ENCODE results near the gene RNF41.
A peak's percentile ranks its signal among the peaks of the same experiment; 100 is the strongest.

The RNF41 gene

DNA sequence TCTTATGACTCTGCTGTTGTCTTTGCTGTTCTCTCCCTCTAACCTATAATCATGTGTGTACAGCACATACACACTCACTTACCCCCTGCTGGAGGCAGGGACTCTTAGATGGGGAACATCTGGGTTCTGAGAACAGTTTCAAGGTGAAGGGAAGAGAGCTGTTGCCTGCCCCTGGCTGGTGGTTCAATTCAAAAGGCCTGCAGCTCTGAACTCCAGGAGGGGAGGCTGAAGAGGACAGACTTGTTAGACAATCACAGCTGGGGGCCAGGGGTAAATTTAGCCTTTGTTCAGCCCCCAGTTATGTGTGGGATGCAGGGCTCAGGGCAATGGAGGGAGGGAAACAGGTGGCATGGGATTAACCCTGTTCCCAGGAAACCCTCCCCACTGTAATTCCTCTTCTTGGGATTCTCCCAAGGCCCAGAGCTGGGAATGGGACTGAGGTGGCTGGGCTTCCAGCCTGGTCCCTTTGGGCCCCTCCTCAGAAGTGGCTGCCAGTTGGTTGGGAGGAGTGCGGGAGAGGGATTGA, 67.4 kb downstream of the RNF41 start:
- Histone ChIP-seq H3K27me3 (replicated peaks) (no peaks in the 10 kb centered on the region), H3K36me3 (replicated peaks) (peaks cover 5% of the 10 kb centered on the region), H3K27ac (no peak overlapping the region), H3K4me3 (ENCODE audit: low read depth, low read length) (no peak overlapping the region)
- TF ChIP-seq, protein P1, sequence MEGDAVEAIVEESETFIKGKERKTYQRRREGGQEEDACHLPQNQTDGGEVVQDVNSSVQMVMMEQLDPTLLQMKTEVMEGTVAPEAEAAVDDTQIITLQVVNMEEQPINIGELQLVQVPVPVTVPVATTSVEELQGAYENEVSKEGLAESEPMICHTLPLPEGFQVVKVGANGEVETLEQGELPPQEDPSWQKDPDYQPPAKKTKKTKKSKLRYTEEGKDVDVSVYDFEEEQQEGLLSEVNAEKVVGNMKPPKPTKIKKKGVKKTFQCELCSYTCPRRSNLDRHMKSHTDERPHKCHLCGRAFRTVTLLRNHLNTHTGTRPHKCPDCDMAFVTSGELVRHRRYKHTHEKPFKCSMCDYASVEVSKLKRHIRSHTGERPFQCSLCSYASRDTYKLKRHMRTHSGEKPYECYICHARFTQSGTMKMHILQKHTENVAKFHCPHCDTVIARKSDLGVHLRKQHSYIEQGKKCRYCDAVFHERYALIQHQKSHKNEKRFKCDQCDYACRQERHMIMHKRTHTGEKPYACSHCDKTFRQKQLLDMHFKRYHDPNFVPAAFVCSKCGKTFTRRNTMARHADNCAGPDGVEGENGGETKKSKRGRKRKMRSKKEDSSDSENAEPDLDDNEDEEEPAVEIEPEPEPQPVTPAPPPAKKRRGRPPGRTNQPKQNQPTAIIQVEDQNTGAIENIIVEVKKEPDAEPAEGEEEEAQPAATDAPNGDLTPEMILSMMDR (IDR thresholded peaks at IDR 0.05; ENCODE audit: low read depth, low read length, missing control alignments): no peak
- DNase-seq: no peak
- in situ Hi-C loops (cut with HindIII; ENCODE audit: low pct_ligation_motif_present, low sequenced_read_pairs): no loop called here

DNA sequence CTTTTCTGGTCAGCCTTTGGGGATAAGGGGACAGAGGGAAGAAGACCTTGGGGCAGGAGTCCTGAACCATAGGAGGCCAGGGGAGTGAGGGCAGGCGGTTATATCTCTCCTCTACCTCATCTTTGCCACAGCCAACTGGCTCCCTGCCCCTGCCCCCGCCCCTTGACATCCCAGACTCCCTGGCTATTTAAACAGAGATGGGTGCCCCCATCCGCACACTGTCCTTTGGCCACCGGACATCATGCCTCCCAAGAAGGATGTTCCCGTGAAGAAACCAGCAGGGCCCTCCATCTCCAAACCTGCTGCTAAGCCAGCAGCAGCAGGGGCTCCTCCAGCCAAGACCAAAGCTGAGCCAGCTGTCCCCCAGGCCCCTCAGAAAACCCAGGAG, 68.0 kb downstream of the RNF41 start:
- in situ Hi-C loops (cut with HindIII; ENCODE audit: low pct_ligation_motif_present, low sequenced_read_pairs): no loop called here
- TF ChIP-seq, protein P1 (IDR thresholded peaks at IDR 0.05; ENCODE audit: low read depth, low read length, missing control alignments): no peak
- DNase-seq: no peak
- Histone ChIP-seq H3K4me3 (ENCODE audit: low read depth, low read length) (no peak overlapping the region), H3K27ac (no peak overlapping the region), H3K36me3 (replicated peaks) (no peaks in the 10 kb centered on the region), H3K27me3 (replicated peaks) (no peaks in the 10 kb centered on the region)

DNA sequence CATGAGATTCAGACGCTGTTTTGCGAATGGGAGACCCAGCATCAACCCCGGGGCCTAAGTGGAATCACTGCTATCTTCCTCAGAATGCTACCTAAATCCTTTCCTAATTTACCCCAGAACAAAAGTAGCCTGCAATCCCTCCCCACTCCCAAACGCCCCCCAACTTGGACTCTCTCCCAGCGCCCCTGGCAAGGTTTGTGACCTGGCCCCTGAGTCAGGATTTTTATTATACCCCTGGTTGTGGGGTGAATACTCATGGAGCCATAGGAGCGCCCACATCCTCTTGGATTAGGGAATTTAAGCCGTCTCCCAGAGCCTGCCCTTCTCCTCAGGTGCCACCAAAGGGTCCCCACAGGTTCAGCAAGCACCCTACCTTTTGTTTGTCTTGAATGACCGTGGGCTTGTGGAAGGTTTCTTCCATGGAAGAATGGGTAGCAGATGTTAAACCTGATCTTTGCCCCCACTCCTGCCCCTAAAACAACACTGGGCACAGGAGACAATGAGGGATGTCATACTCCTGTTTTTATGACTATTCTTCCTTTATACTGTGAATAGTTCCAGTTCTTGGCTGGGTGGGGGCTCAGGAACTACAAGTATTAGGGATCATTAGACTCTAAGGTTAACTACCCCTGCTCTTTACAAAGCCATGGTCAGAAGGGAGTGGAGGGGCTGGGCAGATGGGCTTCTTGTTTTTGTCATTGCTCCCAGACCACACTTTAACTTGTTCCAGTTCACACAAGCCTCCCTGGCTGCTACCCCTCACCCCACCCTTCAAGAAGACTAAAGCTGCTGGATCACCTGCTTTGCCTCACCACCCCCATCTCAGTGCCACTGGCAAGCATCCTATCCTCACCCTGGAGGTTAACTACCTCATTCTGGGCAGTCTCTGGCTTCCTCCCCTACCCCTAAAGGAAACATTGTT, 68.7 kb downstream of the RNF41 start:
- H3K27me3 ChIP-seq (replicated peaks): no peaks in the 10 kb centered on the region
- peak overlapping the region; percentile 74 for H3K4me3 ChIP-seq (ENCODE audit: low read depth, low read length)
- no peaks in the 10 kb centered on the region for H3K36me3 ChIP-seq (replicated peaks)
- no peak for DNase-seq
- TF ChIP-seq, protein P1 (IDR thresholded peaks at IDR 0.05; ENCODE audit: low read depth, low read length, missing control alignments): no peak
- H3K27ac ChIP-seq: peak overlapping the region; percentile 5
- in situ Hi-C loops (cut with HindIII; ENCODE audit: low pct_ligation_motif_present, low sequenced_read_pairs): no loop called here
